Nephron (organoid): ENCODE measurements around the gene GTF2IRD1.
"Not testable (repeated sequence)": the region's sequence is repeated elsewhere in the genome, so short reads cannot be mapped to it uniquely, and the experiment has no call there.

Experiments used
- H3K27ac Mint-ChIP-seq, 3 experiments: 2 replicates each; pipeline ENCODE4 v1.8.0; 2020; ENCODE audit warnings: mixed read lengths in 3 of 3, mild to moderate bottlenecking in 2 of 3, moderate library complexity in 1 of 3
- H3K27me3 Mint-ChIP-seq: 2 replicates; pipeline ENCODE4 v1.8.0; 2021; ENCODE audit warnings: low read depth, mild to moderate bottlenecking, moderate library complexity, mixed read lengths
- H3K36me3 Mint-ChIP-seq: 2 replicates; pipeline ENCODE4 v1.8.0; 2020; ENCODE audit warnings: low read depth, mixed read lengths
- H3K4me1 Mint-ChIP-seq: 2 replicates; pipeline ENCODE4 v1.8.0; 2020; ENCODE audit warnings: mixed read lengths
- H3K4me3 Mint-ChIP-seq, 3 experiments: 2 replicates each; pipeline ENCODE4 v1.8.0; 2020; ENCODE audit warnings: mild to moderate bottlenecking in 3 of 3, mixed read lengths in 3 of 3, moderate library complexity in 2 of 3
- H3K9me3 Mint-ChIP-seq: 2 replicates; pipeline ENCODE4 v1.8.0; 2020; ENCODE audit warnings: mixed read lengths
- TF ChIP-seq, protein P1 (sequence below), 3 experiments: fragments of 200-600 bp; sonication (generic); IDR thresholded peaks; one replicate each; pipeline ENCODE4 v1.5.0; 2021; ENCODE audit warnings: antibody characterized with exemption in 3 of 3; ENCODE audit not compliant: unreplicated experiment in 3 of 3

Gene GTF2IRD1

DNA sequence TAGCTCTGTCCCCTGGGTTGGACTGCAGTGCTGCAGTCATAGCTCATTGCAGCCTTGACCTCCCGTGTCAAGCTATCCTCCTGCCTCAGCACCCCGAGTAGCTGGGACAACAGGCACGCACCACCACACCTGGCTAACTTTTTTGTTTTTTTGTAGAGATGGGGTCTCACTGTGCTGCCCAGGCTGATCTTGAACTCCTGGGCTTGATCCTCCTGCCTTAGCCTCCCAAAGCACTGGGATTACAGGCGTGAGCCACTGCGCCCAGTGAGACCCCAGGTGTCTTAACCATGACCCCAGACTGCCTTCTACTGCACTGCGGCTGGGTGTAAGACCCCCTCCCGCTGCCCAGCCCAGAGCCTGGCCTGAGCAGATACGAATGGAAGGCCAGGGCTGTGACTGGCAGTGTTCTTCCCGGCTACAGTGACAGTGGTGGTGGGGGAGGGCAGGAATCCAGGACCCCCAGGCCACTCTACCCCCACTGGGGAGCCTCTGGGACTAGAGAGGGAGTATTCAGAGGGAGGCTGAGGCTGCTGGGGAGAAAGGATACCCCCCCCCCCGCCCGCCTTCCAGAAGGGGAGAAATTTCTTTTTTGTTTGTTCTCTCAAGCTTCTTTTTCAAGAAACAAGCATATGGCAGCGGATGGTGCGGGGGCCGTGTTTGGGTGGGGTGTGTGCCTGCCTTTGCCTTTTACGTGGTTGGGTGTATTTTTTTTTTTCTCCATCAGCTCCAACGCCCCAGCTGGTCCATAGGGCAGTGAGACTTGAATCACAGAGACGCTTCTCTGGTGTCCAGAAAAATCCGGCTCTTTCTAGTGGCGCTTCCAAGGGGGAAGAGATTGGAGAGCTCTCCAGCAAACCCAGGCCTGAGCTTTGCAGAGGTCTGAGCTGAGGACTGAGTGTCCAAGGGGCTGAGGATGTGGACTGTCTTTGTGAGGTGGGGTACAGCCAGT lies 36.6 kb downstream of the GTF2IRD1 start:
- Mint-ChIP-seq H3K27me3 (no peaks in the 10 kb centered on the region), H3K4me1 (peaks cover 23% of the 10 kb centered on the region), H3K4me3 (no peak overlapping the region), H3K9me3 (peaks cover 3% of the 10 kb centered on the region), H3K36me3 (peaks cover 34% of the 10 kb centered on the region), H3K27ac (peak overlapping the region; percentile 65 to 80 (median 71))
- TF ChIP-seq, protein P1, sequence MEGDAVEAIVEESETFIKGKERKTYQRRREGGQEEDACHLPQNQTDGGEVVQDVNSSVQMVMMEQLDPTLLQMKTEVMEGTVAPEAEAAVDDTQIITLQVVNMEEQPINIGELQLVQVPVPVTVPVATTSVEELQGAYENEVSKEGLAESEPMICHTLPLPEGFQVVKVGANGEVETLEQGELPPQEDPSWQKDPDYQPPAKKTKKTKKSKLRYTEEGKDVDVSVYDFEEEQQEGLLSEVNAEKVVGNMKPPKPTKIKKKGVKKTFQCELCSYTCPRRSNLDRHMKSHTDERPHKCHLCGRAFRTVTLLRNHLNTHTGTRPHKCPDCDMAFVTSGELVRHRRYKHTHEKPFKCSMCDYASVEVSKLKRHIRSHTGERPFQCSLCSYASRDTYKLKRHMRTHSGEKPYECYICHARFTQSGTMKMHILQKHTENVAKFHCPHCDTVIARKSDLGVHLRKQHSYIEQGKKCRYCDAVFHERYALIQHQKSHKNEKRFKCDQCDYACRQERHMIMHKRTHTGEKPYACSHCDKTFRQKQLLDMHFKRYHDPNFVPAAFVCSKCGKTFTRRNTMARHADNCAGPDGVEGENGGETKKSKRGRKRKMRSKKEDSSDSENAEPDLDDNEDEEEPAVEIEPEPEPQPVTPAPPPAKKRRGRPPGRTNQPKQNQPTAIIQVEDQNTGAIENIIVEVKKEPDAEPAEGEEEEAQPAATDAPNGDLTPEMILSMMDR (IDR thresholded peaks at IDR 0.05; ENCODE audit: unreplicated experiment in 3 of 3), result no peak

DNA sequence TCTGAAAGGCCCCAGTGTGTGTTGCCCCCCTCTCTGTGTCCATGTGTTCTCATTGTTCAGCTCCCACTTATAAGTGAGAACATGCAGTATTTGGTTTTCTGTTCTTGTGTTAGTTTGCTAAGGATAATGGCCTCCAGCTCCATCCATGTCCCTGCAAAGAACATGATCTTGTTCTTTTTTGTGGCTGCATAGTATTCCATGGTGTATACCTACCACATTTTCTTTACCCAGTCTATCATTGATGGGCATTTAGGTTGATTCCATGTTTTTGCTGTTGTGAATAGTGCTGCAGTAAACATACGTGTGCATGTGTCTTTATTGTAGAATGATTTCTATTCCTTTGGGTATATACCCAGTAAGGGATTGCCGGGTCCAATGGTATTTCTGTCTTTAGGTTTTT lies 37.8 kb downstream of the GTF2IRD1 start:
- not testable (repeated sequence) for H3K27ac Mint-ChIP-seq, H3K4me3 Mint-ChIP-seq, H3K27me3 Mint-ChIP-seq, H3K9me3 Mint-ChIP-seq
- Mint-ChIP-seq H3K36me3 (peaks cover 34% of the 10 kb centered on the region), H3K4me1 (peaks cover 16% of the 10 kb centered on the region)

DNA sequence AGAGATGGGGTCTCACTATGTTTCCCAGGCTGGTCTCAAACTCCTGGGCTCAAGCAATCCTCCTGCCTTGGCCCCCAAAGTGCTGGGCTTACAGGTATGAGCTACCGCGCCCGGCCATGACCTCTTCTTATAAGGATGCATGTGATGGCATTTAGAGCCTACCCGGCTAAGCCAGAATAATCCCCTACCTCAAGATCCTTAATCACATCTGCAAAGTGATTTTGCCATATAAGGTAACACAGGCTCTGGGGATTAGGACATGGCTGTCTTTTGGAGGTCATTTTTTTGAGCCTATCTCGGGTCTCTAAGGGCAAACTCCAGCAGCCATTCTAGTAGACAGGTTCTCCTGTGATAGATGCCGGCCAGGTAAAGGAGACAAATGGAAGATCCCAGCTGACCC lies 39.6 kb downstream of the GTF2IRD1 start:
- TF ChIP-seq, protein P1 (IDR thresholded peaks at IDR 0.05; ENCODE audit: unreplicated experiment in 3 of 3), result no peak
- Mint-ChIP-seq H3K4me1 (peaks cover 9% of the 10 kb centered on the region), H3K27ac (no peak overlapping the region), H3K36me3 (peaks cover 40% of the 10 kb centered on the region), H3K9me3 (peaks cover 3% of the 10 kb centered on the region), H3K27me3 (no peaks in the 10 kb centered on the region), H3K4me3 (no peak overlapping the region)

DNA sequence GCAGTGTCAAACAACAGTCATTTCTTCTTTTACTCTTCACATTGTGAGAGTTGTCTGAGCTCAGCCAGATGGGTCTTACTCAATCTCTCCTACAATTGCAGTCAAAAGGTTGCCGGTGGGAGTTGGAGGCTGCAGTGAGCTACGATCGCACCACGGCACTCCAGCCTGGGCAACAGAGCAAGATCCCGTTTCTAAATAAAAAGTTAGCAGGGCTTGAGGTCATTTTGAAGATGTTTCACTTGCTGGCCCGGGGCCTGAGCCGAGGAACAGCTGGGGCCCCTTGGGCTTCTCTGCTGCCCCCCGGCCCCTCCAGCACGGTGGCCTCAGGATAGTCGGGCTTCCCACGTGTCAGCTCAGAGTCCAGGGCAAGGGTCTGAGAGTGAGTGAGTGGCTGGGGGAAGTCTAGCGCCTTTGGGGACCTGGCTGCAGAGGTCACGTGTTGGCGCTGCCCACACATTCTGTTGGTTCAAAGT lies 40.4 kb downstream of the GTF2IRD1 start:
- H3K4me3 Mint-ChIP-seq, result no peak overlapping the region
- peaks cover 3% of the 10 kb centered on the region for H3K9me3 Mint-ChIP-seq
- H3K4me1 Mint-ChIP-seq, result peaks cover 9% of the 10 kb centered on the region
- TF ChIP-seq, protein P1 (IDR thresholded peaks at IDR 0.05; ENCODE audit: unreplicated experiment in 3 of 3), result no peak
- H3K27me3 Mint-ChIP-seq, result no peaks in the 10 kb centered on the region
- H3K27ac Mint-ChIP-seq, result peak overlapping the region in 1 of 3 experiments; percentile 11
- H3K36me3 Mint-ChIP-seq, result peaks cover 43% of the 10 kb centered on the region

DNA sequence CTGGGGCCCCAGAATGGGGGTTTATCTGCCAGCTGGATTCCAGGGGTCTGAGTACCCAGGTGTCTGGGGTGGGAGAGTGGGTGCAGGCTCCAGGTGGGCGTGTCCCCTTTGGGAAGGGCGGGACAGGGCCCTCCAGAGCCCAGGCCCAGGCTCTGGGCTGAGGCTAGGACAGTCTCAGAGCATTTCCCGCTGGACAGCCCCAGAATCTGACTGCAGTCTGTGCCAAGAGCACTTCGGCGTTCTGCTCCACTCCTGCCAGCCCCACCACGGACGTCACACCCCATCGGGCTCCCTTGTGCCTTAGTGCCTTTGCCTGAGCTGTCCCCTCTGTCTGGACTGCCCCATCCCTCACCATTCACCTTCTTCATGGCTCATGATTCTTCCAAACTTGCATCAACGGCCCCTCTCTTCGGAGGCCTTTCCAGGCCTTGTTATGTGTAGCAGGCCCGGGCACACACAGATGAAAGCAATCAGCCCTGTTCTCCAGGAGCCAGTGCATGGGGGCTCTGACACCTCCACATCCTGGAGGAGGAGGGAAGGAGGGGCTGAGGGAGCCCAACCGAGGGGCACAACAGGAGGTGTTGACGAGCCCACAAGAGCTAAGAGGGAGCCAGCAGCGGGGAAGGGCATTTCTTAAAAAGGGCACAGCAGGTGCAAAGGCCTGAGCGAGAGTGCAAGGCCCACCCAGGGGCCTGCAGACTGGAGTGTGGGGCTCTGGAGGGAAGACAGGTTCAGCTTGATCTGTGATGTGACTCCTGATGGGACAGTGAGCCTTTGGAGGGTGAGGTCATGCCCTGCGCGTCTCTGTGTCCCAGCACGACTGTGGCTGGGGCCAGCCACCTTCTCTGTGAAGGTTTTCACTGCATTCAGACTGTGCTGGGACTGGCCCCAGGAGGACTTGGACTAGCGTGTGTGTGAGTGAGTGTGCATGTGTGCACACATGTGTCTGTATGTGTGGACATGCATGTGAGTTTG lies 41.7 kb downstream of the GTF2IRD1 start:
- Mint-ChIP-seq H3K27ac (peak overlapping the region; percentile 40 to 78 (median 56)), H3K27me3 (no peaks in the 10 kb centered on the region), H3K4me3 (no peak overlapping the region), H3K36me3 (peaks cover 46% of the 10 kb centered on the region), H3K4me1 (peaks cover 14% of the 10 kb centered on the region), H3K9me3 (peaks cover 3% of the 10 kb centered on the region)
- TF ChIP-seq, protein P1 (IDR thresholded peaks at IDR 0.05; ENCODE audit: unreplicated experiment in 3 of 3), result no peak

DNA sequence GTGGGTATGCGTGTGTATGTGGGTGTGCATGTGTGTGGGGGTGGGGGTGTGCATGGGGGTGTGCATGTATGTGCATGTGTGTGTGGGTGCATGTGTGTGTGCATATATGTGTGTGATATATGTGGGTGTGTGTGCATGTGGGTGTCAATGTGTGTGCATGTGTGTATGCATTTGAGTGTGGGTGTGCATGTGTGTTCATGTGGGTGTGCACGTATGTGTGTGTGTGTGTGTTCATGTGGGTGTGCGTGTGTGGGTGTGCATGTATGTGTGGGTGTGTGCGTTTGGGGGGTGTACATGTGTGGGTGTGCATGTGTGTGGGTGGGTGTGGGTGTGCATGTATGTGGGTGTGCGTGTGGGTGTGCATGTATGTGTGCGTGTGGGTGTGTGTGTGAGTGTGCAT lies 42.6 kb downstream of the GTF2IRD1 start:
- Mint-ChIP-seq H3K9me3 (peaks cover 3% of the 10 kb centered on the region), H3K4me1 (peaks cover 9% of the 10 kb centered on the region), H3K36me3 (peaks cover 38% of the 10 kb centered on the region), H3K4me3 (no peak overlapping the region), H3K27me3 (no peaks in the 10 kb centered on the region), H3K27ac (peak overlapping the region in 1 of 3 experiments; percentile 40)
- TF ChIP-seq, protein P1 (IDR thresholded peaks at IDR 0.05; ENCODE audit: unreplicated experiment in 3 of 3), result no peak

DNA sequence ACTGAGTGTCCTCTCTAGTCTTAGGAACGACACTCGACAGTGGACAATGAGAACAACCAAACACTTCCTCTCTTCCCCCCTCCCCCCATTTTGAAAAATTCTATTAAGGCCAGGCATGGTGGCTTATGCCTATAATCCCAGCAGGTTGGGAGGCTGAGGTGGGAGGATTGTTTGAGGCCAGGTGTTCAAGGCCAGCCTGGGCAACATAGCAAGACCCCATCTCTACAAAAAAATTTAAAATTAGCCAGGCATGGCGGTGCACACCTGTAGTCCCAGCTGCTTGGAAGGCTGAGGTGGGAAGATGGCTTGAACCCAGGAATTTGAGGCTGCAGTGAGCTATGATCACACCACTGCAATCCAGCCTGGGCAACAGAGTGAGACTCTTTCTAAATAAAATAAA lies 43.1 kb downstream of the GTF2IRD1 start:
- H3K9me3 Mint-ChIP-seq, H3K27me3 Mint-ChIP-seq, H3K27ac Mint-ChIP-seq, H3K4me1 Mint-ChIP-seq, H3K4me3 Mint-ChIP-seq: not testable (repeated sequence)
- peaks cover 33% of the 10 kb centered on the region for H3K36me3 Mint-ChIP-seq
